H1 (cell line): ENCODE data around the gene GNAI2. TPM values are rescaled to one million over a fixed set of nuclear protein-coding genes. Genes with fewer than 3 reads are reported as not detected.

ENCODE experiments used
- CTCF ChIA-PET: fragments of 300-600 bp; sonication (Branson Sonifier 250); formaldehyde crosslinking; loops from one replicate; lab custom pipeline; 2021; ENCODE audit not compliant: partially characterized antibody; lab: Charles Lee
- POLR2A ChIA-PET: fragments of 300-600 bp; sonication (Branson Sonifier 250); formaldehyde crosslinking; loops from one replicate; lab custom pipeline; 2021; ENCODE audit warnings: inconsistent platforms; ENCODE audit not compliant: partially characterized antibody; lab: Charles Lee
- DNase-seq, 2 experiments: peaks; one replicate each; pipeline versions ENCODE4 v3.0.0 to v3.0.0-alpha.2; 2010 to 2022; ENCODE audit warnings: low spot score in 2 of 2, low read depth in 1 of 2, mixed read lengths in 1 of 2
- FAIRE-seq: peaks from 2 replicates; lab custom pipeline; 2011; peaks lifted over from hg19 to GRCh38; lab: Jason Lieb, UNC
- H2AFZ ChIP-seq: 2 replicates; pipeline ENCODE4 v1.8.1; 2012; ENCODE audit warnings: low read length, inconsistent platforms
- H2AK5ac ChIP-seq: 2 replicates; pipeline ENCODE4 v1.6.1; 2013; ENCODE audit warnings: low read depth, low read length
- H2BK120ac ChIP-seq: replicated peaks from 2 replicates; pipeline ENCODE3; 2013; ENCODE audit warnings: low read depth, low read length, inconsistent platforms
- H2BK12ac ChIP-seq: 2 replicates; pipeline ENCODE4 v1.6.1; 2013; ENCODE audit warnings: low read depth, low read length
- H2BK15ac ChIP-seq: 2 replicates; pipeline ENCODE4 v1.6.1; 2013; ENCODE audit warnings: low read length
- H2BK20ac ChIP-seq: 2 replicates; pipeline ENCODE4 v1.6.1; 2013; ENCODE audit warnings: low read length
- H2BK5ac ChIP-seq: 2 replicates; pipeline ENCODE4 v1.6.1; 2013; ENCODE audit warnings: low read depth, low read length
- H3K14ac ChIP-seq: 2 replicates; pipeline ENCODE4 v1.6.1; 2013; ENCODE audit warnings: inconsistent platforms; ENCODE audit not compliant: insufficient read length
- H3K18ac ChIP-seq: 2 replicates; pipeline ENCODE4 v1.6.1; 2013; ENCODE audit warnings: low read length; ENCODE audit errors: extremely low read depth
- H3K23ac ChIP-seq: 2 replicates; pipeline ENCODE4 v1.6.1; 2013; ENCODE audit warnings: inconsistent platforms; ENCODE audit not compliant: insufficient read length
- H3K23me2 ChIP-seq: 2 replicates; pipeline ENCODE4 v1.6.1; 2013; ENCODE audit warnings: low read depth, low read length
- H3K27ac ChIP-seq: 2 replicates; pipeline ENCODE4 v1.6.1; 2011; ENCODE audit warnings: low read depth, low read length, inconsistent platforms
- H3K27me3 ChIP-seq, 4 experiments: replicated peaks in 1 of 4; 1 replicate in 1 of 4; 2 replicates in 3 of 4; pipeline versions ENCODE4 v1.6.1 to v1.8.1; 2011 to 2013; ENCODE audit warnings: low read length in 3 of 4, mild to moderate bottlenecking in 3 of 4, inconsistent platforms in 2 of 4, mixed read lengths in 2 of 4, moderate library complexity in 1 of 4; ENCODE audit not compliant: control insufficient read depth in 3 of 4, insufficient read depth in 3 of 4; ENCODE audit errors: extremely low read depth in 1 of 4
- H3K36me3 ChIP-seq, 4 experiments: 2 replicates each; pipeline versions ENCODE4 v1.6.1 to v1.8.1; 2011 to 2013; ENCODE audit warnings: mild to moderate bottlenecking in 4 of 4, low read length in 3 of 4, moderate library complexity in 2 of 4, control low read depth in 1 of 4, inconsistent platforms in 1 of 4; ENCODE audit not compliant: insufficient read depth in 4 of 4, control insufficient read depth in 2 of 4
- H3K4ac ChIP-seq: replicated peaks from 2 replicates; pipeline ENCODE3; 2013; ENCODE audit warnings: low read length, low read depth, mixed read lengths, inconsistent platforms; ENCODE audit not compliant: insufficient read length
- H3K4me1 ChIP-seq, 4 experiments: replicated peaks in 1 of 4; 1 replicate in 1 of 4; 2 replicates in 3 of 4; pipeline versions ENCODE4 v1.6.1 to v1.8.1; 2011 to 2013; ENCODE audit warnings: low read length in 3 of 4, inconsistent platforms in 2 of 4, mixed read lengths in 1 of 4; ENCODE audit not compliant: insufficient read depth in 4 of 4, control insufficient read depth in 3 of 4
- H3K4me2 ChIP-seq, 2 experiments: 2 replicates each; pipeline versions ENCODE4 v1.6.1 to v1.8.1; 2011 to 2013; ENCODE audit warnings: low read depth in 2 of 2, low read length in 2 of 2, control low read depth in 1 of 2, inconsistent platforms in 1 of 2, mild to moderate bottlenecking in 1 of 2; ENCODE audit not compliant: insufficient read depth in 1 of 2
- H3K4me3 ChIP-seq, 4 experiments: fragments of 200-600, 300-600 bp in 1 of 4; sonication (generic), shearing (Covaris generic), sonication (Bioruptor Twin) in 1 of 4; 2 replicates each; pipeline versions ENCODE4 v1.5.1 to v1.8.1; 2011 to 2016; ENCODE audit warnings: low read length in 4 of 4, low read depth in 3 of 4, control low read depth in 2 of 4, inconsistent platforms in 2 of 4, mild to moderate bottlenecking in 2 of 4, mixed read lengths in 1 of 4, moderate library complexity in 1 of 4; ENCODE audit not compliant: insufficient read depth in 2 of 4; ENCODE audit errors: extremely low read depth in 1 of 4
- H3K56ac ChIP-seq: replicated peaks from 2 replicates; pipeline ENCODE3; 2013; ENCODE audit warnings: low read depth, mild to moderate bottlenecking, mixed read lengths, low read length, inconsistent platforms; ENCODE audit not compliant: insufficient read length
- H3K79me1 ChIP-seq: 2 replicates; pipeline ENCODE4 v1.6.1; 2013; ENCODE audit warnings: low read depth, low read length, control low read depth
- H3K79me2 ChIP-seq, 2 experiments: 2 replicates each; pipeline versions ENCODE4 v1.6.1 to v1.8.1; 2012 to 2013; ENCODE audit warnings: low read length in 2 of 2, mild to moderate bottlenecking in 2 of 2, inconsistent platforms in 1 of 2; ENCODE audit not compliant: insufficient read depth in 2 of 2, control insufficient read depth in 1 of 2
- H3K9ac ChIP-seq, 4 experiments: replicated peaks in 1 of 4; 1 replicate in 1 of 4; 2 replicates in 3 of 4; pipeline versions ENCODE4 v1.6.1 to v1.8.1; 2011 to 2013; ENCODE audit warnings: low read depth in 3 of 4, low read length in 3 of 4, control low read depth in 2 of 4, mild to moderate bottlenecking in 2 of 4, moderate library complexity in 2 of 4, inconsistent platforms in 1 of 4; ENCODE audit errors: extremely low read depth in 1 of 4
- H3K9me3 ChIP-seq, 2 experiments: 2 replicates each; pipeline versions ENCODE4 v1.6.1 to v1.8.1; 2012 to 2013; ENCODE audit warnings: mild to moderate bottlenecking in 2 of 2, moderate library complexity in 2 of 2, control low read depth in 1 of 2, inconsistent platforms in 1 of 2, low read depth in 1 of 2, low read length in 1 of 2, mixed read lengths in 1 of 2; ENCODE audit not compliant: insufficient read depth in 2 of 2
- H4K20me1 ChIP-seq, 2 experiments: replicated peaks in 1 of 2; 2 replicates each; pipeline versions ENCODE3 to v1.8.1; 2011 to 2013; ENCODE audit warnings: inconsistent platforms in 2 of 2, low read length in 2 of 2, mild to moderate bottlenecking in 1 of 2; ENCODE audit not compliant: insufficient read depth in 2 of 2, control insufficient read depth in 1 of 2
- H4K5ac ChIP-seq: 2 replicates; pipeline ENCODE4 v1.6.1; 2013; ENCODE audit warnings: low read length, low read depth, mixed read lengths, inconsistent platforms; ENCODE audit not compliant: insufficient read length
- H4K8ac ChIP-seq: 2 replicates; pipeline ENCODE4 v1.8.0; 2013; ENCODE audit warnings: mild to moderate bottlenecking, moderate library complexity, low read length, inconsistent platforms; ENCODE audit not compliant: insufficient read depth; ENCODE audit errors: extremely low read depth
- H4K91ac ChIP-seq: replicated peaks from 2 replicates; pipeline ENCODE3; 2013; ENCODE audit warnings: low read length, mixed read lengths, inconsistent platforms; ENCODE audit not compliant: insufficient read length
- CBX8 ChIP-seq: fragments of 300-800, 300-1000 bp; sonication (generic); IDR thresholded peaks from 2 replicates; pipeline ENCODE4 v1.7.1; 2016; ENCODE audit warnings: low read depth, low read length, borderline replicate concordance
- CHD1 ChIP-seq: IDR thresholded peaks from 2 replicates; pipeline ENCODE4 v1.6.1; 2012; ENCODE audit warnings: low read depth, low read length, improper control_type of control experiment
- EZH2 ChIP-seq: fragments of 200-600 bp; sonication (generic); IDR thresholded peaks from 2 replicates; pipeline ENCODE4 v1.7.1; 2012; ENCODE audit warnings: low read depth, mild to moderate bottlenecking, moderate library complexity, low read length, inconsistent platforms; ENCODE audit not compliant: severe bottlenecking
- POLR2A ChIP-seq, 2 experiments: IDR thresholded peaks; 1 replicate in 1 of 2; 2 replicates in 1 of 2; pipeline ENCODE4 v1.6.1; 2011; ENCODE audit warnings: low read depth in 2 of 2, low read length in 2 of 2, mild to moderate bottlenecking in 2 of 2; ENCODE audit errors: control extremely low read depth in 1 of 2
- POLR2AphosphoS5 ChIP-seq: IDR thresholded peaks from 2 replicates; pipeline ENCODE4 v1.6.1; 2011; ENCODE audit warnings: low read depth, low read length
- SP1 ChIP-seq: IDR thresholded peaks from 2 replicates; pipeline ENCODE4 v1.6.1; 2011; ENCODE audit warnings: low read depth, low read length
- SP2 ChIP-seq: IDR thresholded peaks from 2 replicates; pipeline ENCODE4 v1.6.1; 2012; ENCODE audit warnings: mild to moderate bottlenecking, low read length, inconsistent platforms
- SP4 ChIP-seq: IDR thresholded peaks from 2 replicates; pipeline ENCODE4 v1.6.1; 2012; ENCODE audit warnings: low read length, inconsistent platforms
- SRF ChIP-seq: IDR thresholded peaks from 2 replicates; pipeline ENCODE4 v1.6.1; 2011; ENCODE audit warnings: mild to moderate bottlenecking, low read depth, low read length, moderate library complexity
- WGBS, 2 experiments: shearing (Covaris generic) in 1 of 2; methylation state at CpG; one replicate each; pipeline versions ENCODE4 v1.1.6 to v1.1.7; 2013 to 2015; ENCODE audit warnings: low lambda C conversion rate in 2 of 2, mixed read lengths in 2 of 2, inconsistent platforms in 1 of 2, low coverage in 1 of 2, missing lambda C conversion rate in 1 of 2; ENCODE audit not compliant: insufficient replicate concordance in 2 of 2, insufficient coverage in 1 of 2, insufficient read length in 1 of 2; ENCODE audit errors: extremely low coverage in 1 of 2, missing lambda C conversion rate in 1 of 2; 5-methylcytosine and 5-hydroxymethylcytosine counted together
- long read RNA-seq, 2 experiments: library from RNA in 1 of 2; library from capped mRNA in 1 of 2; stranded (forward); transcript quantifications; one replicate each; pipeline ENCODE4 v2.0.0, GENCODE V29; 2021; ENCODE audit warnings: inconsistent platforms in 1 of 2
- polyA minus RNA-seq, 3 experiments: library from RNA; depleted of rRNA, polyadenylated mRNA; stranded (reverse); fragments of >200 nt; gene quantifications; 1 replicate in 2 of 3; 2 replicates in 1 of 3; pipeline ENCODE4 v1.2.3, GENCODE V29; 2011
- polyA plus RNA-seq, 7 experiments: library from polyadenylated mRNA; depleted of rRNA in 3 of 7; stranded (reverse) in 5 of 7; unstranded in 2 of 7; fragments of >200 nt in 5 of 7; fragments of 200-250 nt in 2 of 7; gene quantifications; 1 replicate in 5 of 7; 2 replicates in 1 of 7; 4 replicates in 1 of 7; pipeline versions ENCODE4 v1.2.1 to v1.2.3, GENCODE V29; 2011 to 2013; ENCODE audit warnings: missing spikeins in 2 of 7, mixed read lengths in 2 of 7
- total RNA-seq: library from RNA; stranded (reverse); fragmentation: NEBNext Ultra II Directional; extraction: Animal tissue kit (Norgen Biotek cat#: 25700); gene quantifications from 2 replicates; pipeline ENCODE4 v1.2.1, GENCODE V29; 2021

GNAI2 gene
- total RNA-seq (168 and 169 TPM in 2 replicates), polyA plus RNA-seq (2011; rRNA removed) (516 and 539 TPM in 2 replicates), polyA minus RNA-seq (2011; rRNA and poly(A)+ RNA removed) (310 and 337 TPM in 2 replicates)
- 378 TPM for polyA plus RNA-seq (2011; cell fraction: cytosol; rRNA removed)
- 319 TPM for polyA plus RNA-seq (2011; cell fraction: nucleus; rRNA removed)
- 135 to 260 TPM (median 228 TPM) in 4 replicates for polyA plus RNA-seq (2012, experiment 1 of 2)
- 195 TPM for polyA plus RNA-seq (2012, experiment 2 of 2)
- polyA plus RNA-seq (2013, experiment 1 of 2), result 215 TPM
- polyA plus RNA-seq (2013, experiment 2 of 2), result 242 TPM
- polyA minus RNA-seq (2011; cell fraction: cytosol; rRNA and poly(A)+ RNA removed), result 106 TPM
- polyA minus RNA-seq (2011; cell fraction: nucleus; rRNA and poly(A)+ RNA removed), result 98.5 TPM
- long read RNA-seq, experiment 1, transcript GNAI2-202 (9 exons, 2,464 nt), result major isoform, 89 of 200 reads
- long read RNA-seq, experiment 1, transcript GNAI2-210 (7 exons, 2,445 nt), result minor isoform, 11 of 200 reads
- long read RNA-seq, experiment 1, partial matches to known transcripts, result 50 of 200 reads
- long read RNA-seq, experiment 1, other reads (novel, unspliced or antisense), result 47 of 200 reads
- long read RNA-seq, experiment 2, transcript GNAI2-203 (9 exons, 2,407 nt), result major isoform, 6 of 16 reads
- long read RNA-seq, experiment 2, partial matches to known transcripts, result 5 of 16 reads
- long read RNA-seq, experiment 2, other reads (novel, unspliced or antisense), result 1 of 16 reads

DNA sequence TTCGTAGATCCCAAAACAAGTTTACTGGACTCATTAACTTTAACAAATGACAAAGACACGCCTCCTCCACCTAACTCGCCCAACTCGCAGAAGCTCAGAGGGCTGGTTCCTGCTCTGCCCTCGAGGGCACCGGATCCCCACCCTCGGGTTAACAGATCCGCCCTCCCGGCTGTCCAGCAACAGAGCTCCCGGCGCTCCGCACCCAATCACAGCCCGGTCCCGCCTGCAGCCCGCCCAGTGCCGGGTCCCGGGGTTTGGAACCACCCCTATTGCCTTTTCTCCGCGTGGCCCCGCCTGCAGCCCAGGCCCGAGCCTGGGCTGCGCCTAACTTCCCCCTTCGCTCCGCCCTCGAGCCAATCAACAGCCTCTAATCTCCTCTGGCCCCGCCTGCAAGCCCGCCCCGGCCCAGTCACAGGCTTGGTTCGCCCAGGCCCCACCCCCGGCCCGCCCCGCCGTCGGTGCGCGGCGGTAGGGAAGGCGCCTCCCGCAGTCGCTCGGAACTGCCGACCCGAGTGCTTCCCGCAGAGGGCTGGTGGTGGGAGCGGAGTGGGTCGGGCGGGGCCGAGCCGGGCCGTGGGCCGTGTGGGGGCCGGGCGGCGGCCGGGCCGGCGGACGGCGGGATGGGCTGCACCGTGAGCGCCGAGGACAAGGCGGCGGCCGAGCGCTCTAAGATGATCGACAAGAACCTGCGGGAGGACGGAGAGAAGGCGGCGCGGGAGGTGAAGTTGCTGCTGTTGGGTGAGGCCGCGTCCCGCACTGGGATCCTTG is at the start of gene GNAI2:
GNAI2 (plus strand) TSS at position 489 of the 768 bp plus-strand sequence; CDS start at position 621, 132 bp downstream.
- peaks cover 13 to 34% of the 10 kb centered on the region in 2 experiments for H4K20me1 ChIP-seq
- H3K36me3 ChIP-seq, result no peaks in the 10 kb centered on the region
- H2BK5ac ChIP-seq, result peak within 1 kb of the TSS; percentile 92; the same call in 1 of the 2 replicates
- peak within 1 kb of the TSS; percentile 93 for H3K18ac ChIP-seq
- H4K8ac ChIP-seq, result peak within 1 kb of the TSS; percentile 81
- peak within 1 kb of the TSS; percentile 24 for H3K56ac ChIP-seq
- H3K9ac ChIP-seq, result peak within 1 kb of the TSS; percentile 72 to 83 (median 79)
- FAIRE-seq (peak; percentile 80), DNase-seq (peak; percentile 95 to 96)
- no peak within 1 kb of the TSS for H4K5ac ChIP-seq
- CTCF ChIA-PET, result interaction anchor here (12.9 to 53.5 kb wide), 3 partner anchors 14 to 42 kb away, joined by 121 to 2149 read pairs (median 2149); partner anchors contain the start of genes GNAI2, GNAT1, LSMEM2 and SEMA3B
- H3K4ac ChIP-seq, result peak within 1 kb of the TSS; percentile 87
- H3K23ac ChIP-seq, result no peak within 1 kb of the TSS
- 1% methylated on average over 27 of the region's 75 CpGs; no CpG with 5 or more reads in 1 of the 2 experiments for WGBS, 2 experiments
- peaks cover 16% of the 10 kb centered on the region; the same call in 1 of the 2 replicates for H3K23me2 ChIP-seq
- H3K4me3 ChIP-seq, result peak within 1 kb of the TSS; percentile 86 to 93 (median 90)
- peaks cover 5% of the 10 kb centered on the region for H3K79me1 ChIP-seq
- peaks cover 6 to 39% (median 36%) of the 10 kb centered on the region in 4 experiments for H3K4me1 ChIP-seq
- POLR2A ChIA-PET, result interaction anchor here (0.6 to 4.1 kb wide), 15 partner anchors 8 to 97 kb away, joined by 3 to 33 read pairs (median 4); partner anchors contain the start of gene GNAT1
- peak within 1 kb of the TSS; percentile 61; the same call in 1 of the 2 replicates for H2BK15ac ChIP-seq
- H3K4me2 ChIP-seq, result peak within 1 kb of the TSS; percentile 82 to 96
- peak within 1 kb of the TSS; percentile 84; the same call in 1 of the 2 replicates for H2BK12ac ChIP-seq
- 0 out of 2 replicates have a peak within 1 kb of the TSS, but pooled peaks have one; percentile 61 for H3K27ac ChIP-seq
- H2AFZ ChIP-seq, result no peak within 1 kb of the TSS
- H3K14ac ChIP-seq, result no peak within 1 kb of the TSS
- peaks cover 12 to 46% of the 10 kb centered on the region in 2 experiments for H3K79me2 ChIP-seq
- H2BK20ac ChIP-seq, result no peak within 1 kb of the TSS
- H4K91ac ChIP-seq, result peak within 1 kb of the TSS; percentile 52
- no peaks in the 10 kb centered on the region for H3K9me3 ChIP-seq
- H3K27me3 ChIP-seq, result no peaks in the 10 kb centered on the region; a peak in 1 of 7 replicates
- no peak within 1 kb of the TSS for H2AK5ac ChIP-seq
- H2BK120ac ChIP-seq, result no peak within 1 kb of the TSS
- TF ChIP-seq SP2 (no peak; the same call in 1 of the 2 replicates), SP4 (no peak), EZH2 (no peak), POLR2AphosphoS5 (no peak; the same call in 1 of the 2 replicates), CBX8 (no peak), SP1 (peak; percentile 77; the same call in 1 of the 2 replicates), CHD1 (no peak), POLR2A (IDR thresholded peaks at IDR 0.05; ENCODE audit: control extremely low read depth in 1 of 2, low read depth in 2 of 2, low read length in 2 of 2) (peak in 1 of 2 experiments; percentile 77; a peak in 2 of 3 replicates), SRF (no peak)
